BLaER1 (cell line): ENCODE measurements around the gene TPRN.

Source experiments
- H3K27ac ChIP-seq: shearing (Covaris generic); formaldehyde crosslinking; 2 replicates; pipeline ENCODE4 v1.8.1; 2022
- H3K27me3 ChIP-seq: shearing (Covaris generic); formaldehyde crosslinking; 2 replicates; pipeline ENCODE4 v1.8.1; 2022
- H3K36me3 ChIP-seq: shearing (Covaris generic); formaldehyde crosslinking; 2 replicates; pipeline ENCODE4 v1.8.1; 2022
- H3K4me1 ChIP-seq: shearing (Covaris generic); formaldehyde crosslinking; 2 replicates; pipeline ENCODE4 v1.8.1; 2022
- H3K4me2 ChIP-seq: shearing (Covaris generic); formaldehyde crosslinking; 2 replicates; pipeline ENCODE4 v1.8.1; 2022
- H3K4me3 ChIP-seq: shearing (Covaris generic); formaldehyde crosslinking; 2 replicates; pipeline ENCODE4 v1.8.1; 2022
- H3K9ac ChIP-seq: shearing (Covaris generic); formaldehyde crosslinking; 2 replicates; pipeline ENCODE4 v1.8.1; 2022
- H3K9me3 ChIP-seq: shearing (Covaris generic); formaldehyde crosslinking; 2 replicates; pipeline ENCODE4 v1.8.1; 2022
- H4K20me1 ChIP-seq: shearing (Covaris generic); formaldehyde crosslinking; 2 replicates; pipeline ENCODE4 v1.8.1; 2022
- Cebpa-rat ChIP-seq: shearing (Covaris generic); IDR thresholded peaks from 2 replicates; pipeline ENCODE4 v1.8.1; 2022

TPRN gene

DNA sequence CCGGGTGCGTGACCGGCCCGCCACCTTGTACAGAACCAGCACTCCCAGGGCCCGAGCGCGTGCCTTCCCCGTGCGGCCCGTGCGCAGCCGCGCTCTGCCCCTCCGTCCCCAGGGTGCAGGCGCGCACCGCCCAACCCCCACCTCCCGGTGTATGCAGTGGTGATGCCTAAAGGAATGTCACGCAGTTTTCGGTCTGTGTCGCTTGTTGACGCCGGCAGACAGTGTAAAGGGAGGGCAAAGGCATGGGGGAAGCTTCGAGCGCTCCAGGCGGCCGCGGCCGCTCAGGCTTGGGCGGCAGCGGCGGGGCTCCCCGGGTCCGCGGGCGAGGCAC is 32.0 kb downstream of the TPRN start:
- peaks cover 12% of the 10 kb centered on the region; the same call in 1 of the 2 replicates for H3K27me3 ChIP-seq
- peak overlapping the region; percentile 96 for H3K4me2 ChIP-seq
- peaks cover 82% of the 10 kb centered on the region for H3K4me1 ChIP-seq

DNA sequence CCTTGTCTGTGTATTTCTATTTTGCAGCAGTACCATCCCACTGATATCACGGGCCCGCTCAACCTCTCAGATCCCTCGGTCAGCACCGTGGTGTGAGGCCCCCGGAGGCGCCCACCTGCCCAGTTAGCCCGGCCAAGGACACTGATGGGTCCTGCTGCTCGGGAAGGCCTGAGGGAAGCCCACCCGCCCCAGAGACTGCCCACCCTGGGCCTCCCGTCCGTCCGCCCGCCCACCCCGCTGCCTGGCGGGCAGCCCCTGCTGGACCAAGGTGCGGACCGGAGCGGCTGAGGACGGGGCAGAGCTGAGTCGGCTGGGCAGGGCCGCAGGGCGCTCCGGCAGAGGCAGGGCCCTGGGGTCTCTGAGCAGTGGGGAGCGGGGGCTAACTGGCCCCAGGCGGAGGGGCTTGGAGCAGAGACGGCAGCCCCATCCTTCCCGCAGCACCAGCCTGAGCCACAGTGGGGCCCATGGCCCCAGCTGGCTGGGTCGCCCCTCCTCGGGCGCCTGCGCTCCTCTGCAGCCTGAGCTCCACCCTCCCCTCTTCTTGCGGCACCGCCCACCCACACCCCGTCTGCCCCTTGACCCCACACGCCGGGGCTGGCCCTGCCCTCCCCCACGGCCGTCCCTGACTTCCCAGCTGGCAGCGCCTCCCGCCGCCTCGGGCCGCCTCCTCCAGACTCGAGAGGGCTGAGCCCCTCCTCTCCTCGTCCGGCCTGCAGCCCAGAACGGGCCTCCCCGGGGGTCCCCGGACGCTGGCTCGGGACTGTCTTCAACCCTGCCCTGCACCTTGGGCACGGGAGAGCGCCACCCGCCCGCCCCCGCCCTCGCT is 32.6 kb downstream of the TPRN start:
- Histone ChIP-seq H3K4me3 (peak overlapping the region; percentile 82), H3K9me3 (no peaks in the 10 kb centered on the region), H3K27me3 (peaks cover 12% of the 10 kb centered on the region; the same call in 1 of the 2 replicates), H3K4me2 (peak overlapping the region; percentile 96), H3K27ac (peak overlapping the region; percentile 97; the same call in 1 of the 2 replicates), H4K20me1 (peaks cover 46% of the 10 kb centered on the region), H3K9ac (peak overlapping the region; percentile 84), H3K36me3 (peaks cover 21% of the 10 kb centered on the region; the same call in 1 of the 2 replicates), H3K4me1 (peaks cover 76% of the 10 kb centered on the region)
- no peak for TF ChIP-seq Cebpa-rat

More for the DNA sequence above, 32.0 kb downstream of the TPRN start:
- Histone ChIP-seq H3K9ac (peak overlapping the region; percentile 84), H3K27ac (peak overlapping the region; percentile 97), H3K9me3 (no peaks in the 10 kb centered on the region), H3K36me3 (peaks cover 19% of the 10 kb centered on the region; the same call in 1 of the 2 replicates), H4K20me1 (peaks cover 46% of the 10 kb centered on the region), H3K4me3 (peak overlapping the region; percentile 82)
- no peak for TF ChIP-seq Cebpa-rat

DNA sequence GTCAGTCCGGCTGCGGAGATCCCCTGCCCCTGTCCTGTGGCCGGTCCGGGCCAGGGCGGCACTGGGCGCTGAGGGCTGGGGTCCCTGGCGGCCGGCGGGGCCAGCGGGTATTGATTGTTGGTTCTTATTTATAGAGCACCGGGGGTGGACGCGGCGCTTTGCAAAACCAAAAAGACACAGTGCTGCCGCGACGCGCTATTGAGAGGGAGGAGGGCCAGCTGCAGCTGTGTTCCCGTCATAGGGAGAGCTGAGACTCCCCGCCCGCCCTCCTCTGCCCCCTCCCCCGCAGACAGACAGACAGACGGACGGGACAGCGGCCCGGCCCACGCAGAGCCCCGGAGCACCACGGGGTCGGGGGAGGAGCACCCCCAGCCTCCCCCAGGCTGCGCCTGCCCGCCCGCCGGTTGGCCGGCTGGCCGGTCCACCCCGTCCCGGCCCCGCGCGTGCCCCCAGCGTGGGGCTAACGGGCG is 33.2 kb downstream of the TPRN start:
- TF ChIP-seq Cebpa-rat = no peak
- peak overlapping the region; percentile 97 for H3K27ac ChIP-seq
- H3K4me1 ChIP-seq = peaks cover 70% of the 10 kb centered on the region
- H3K36me3 ChIP-seq = peaks cover 21% of the 10 kb centered on the region; the same call in 1 of the 2 replicates
- peaks cover 12% of the 10 kb centered on the region; the same call in 1 of the 2 replicates for H3K27me3 ChIP-seq
- peaks cover 46% of the 10 kb centered on the region for H4K20me1 ChIP-seq
- H3K4me2 ChIP-seq = peak overlapping the region; percentile 96
- no peaks in the 10 kb centered on the region for H3K9me3 ChIP-seq
- peak overlapping the region; percentile 82 for H3K4me3 ChIP-seq
- peak overlapping the region; percentile 84 for H3K9ac ChIP-seq

DNA sequence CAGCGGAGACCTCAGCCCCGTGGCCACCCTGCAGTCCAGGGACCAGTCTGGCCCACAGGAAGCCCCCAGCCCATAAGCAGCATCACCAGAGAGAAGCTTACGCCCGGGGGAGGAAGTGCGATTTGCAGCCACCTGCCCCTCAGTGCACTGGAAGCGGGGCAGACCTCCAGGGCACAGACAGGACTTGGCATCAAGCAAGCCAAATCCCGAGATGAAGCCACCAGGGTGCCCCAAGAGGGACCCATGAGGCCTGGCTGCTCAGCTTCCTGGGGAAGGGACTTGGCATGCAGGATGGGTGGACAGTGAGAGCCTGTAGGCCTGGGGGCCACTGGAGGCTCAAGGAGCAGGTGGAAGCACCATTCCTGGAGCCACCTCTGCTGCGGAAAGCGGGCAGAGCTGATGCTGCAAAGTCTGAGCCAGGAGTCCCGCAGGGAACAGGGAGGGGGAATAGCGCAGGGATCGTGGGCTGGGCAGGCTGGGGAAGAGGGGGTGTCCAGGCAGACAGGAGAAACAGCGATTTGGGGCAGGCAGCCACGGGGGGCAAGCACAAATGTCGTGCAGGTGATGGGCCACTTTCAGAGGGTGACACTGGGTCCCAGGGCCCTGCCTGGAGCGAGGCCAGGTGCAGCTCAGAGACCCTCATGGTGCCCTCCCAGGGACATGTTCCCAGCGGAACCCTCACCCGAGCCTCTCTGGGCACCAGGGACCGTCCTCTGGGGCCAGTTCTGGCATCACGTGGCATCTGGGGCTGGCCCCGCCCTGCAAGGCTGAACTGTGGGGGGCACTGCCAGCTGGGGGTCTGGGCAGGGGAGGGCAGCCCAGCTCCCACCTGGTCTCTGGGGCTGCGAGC is 33.9 kb downstream of the TPRN start:
- Histone ChIP-seq H3K27me3 (peaks cover 12% of the 10 kb centered on the region; the same call in 1 of the 2 replicates), H3K4me1 (peaks cover 63% of the 10 kb centered on the region), H3K27ac (peak overlapping the region; percentile 46), H3K4me3 (peak overlapping the region; percentile 82), H3K36me3 (peaks cover 21% of the 10 kb centered on the region; the same call in 1 of the 2 replicates), H3K9ac (peak overlapping the region; percentile 61), H3K9me3 (no peaks in the 10 kb centered on the region), H4K20me1 (peaks cover 46% of the 10 kb centered on the region), H3K4me2 (peak overlapping the region; percentile 96)
- no peak for TF ChIP-seq Cebpa-rat

DNA sequence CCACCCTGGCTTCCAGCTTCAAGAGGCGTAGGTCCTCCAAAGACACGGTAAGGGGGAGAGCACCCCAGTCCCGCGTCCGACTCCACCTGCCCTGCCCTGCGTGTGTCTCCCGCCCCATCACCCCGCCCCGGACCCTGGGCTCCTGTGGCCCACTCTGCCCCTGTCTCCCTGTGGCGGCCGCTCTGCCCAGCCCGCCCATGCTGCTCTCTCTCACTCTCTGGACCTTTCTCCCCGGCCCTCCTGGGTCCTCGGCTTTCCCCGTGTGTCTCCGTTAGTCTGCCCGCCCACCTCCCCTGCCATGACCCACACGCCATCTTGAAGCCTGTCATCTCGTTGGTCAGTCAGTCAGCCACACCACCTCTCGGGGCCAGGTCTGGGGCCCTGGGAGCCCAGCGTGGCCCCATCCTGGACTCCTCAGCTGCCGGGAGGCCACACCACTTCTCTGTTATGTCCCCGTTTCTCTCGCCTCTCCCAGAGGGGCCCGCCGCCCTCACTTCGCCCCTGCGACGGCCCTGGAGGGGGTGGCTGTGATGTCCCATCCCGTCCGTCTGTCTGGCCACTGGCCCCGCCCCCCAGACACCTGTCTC is 35.2 kb downstream of the TPRN start:
- Histone ChIP-seq H4K20me1 (peaks cover 46% of the 10 kb centered on the region), H3K9me3 (no peaks in the 10 kb centered on the region)
- TF ChIP-seq Cebpa-rat = no peak

DNA sequence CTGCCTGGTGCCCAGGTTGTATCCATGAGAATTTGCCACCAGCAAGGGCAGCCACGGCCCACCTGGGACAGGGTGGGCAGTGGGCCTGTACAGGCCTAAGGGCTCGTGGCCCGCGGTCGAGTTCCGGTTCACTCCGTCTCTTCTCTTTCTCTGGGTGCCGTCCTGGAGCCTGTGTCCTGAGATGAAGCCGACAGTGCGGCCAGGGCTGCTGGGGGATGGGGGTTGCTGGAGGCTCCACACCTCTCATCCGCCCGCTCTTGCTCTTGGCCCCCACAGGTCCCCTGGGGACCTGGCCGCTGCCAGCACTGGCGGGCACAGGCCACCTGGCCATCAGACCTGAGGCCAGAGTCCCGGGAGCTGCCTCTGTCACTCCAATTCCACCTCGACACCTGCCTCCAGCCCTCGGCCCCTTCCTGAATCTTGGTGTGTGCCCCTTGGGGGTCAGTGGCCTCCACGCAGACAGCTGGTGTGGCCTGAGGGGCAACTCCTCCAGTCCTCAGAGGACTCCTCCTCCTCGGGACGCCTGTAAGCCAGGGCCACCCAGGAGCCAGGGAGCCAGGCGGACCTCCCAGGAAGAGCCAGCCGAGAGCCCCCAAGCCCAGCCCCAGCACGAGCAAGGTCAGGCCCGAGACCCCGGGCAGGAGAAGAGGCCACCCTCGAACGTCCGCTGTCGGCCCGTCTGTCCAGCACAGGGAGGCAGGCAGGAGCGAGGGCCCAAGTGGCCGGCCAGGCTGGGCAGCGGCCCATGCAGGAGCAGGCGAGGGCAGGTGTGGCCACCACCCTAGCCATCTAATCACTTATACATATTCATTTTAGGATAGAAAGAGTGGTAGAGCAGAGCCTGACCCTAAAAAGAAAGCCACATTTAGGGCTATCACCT is 35.9 kb downstream of the TPRN start:
- no peak for TF ChIP-seq Cebpa-rat
- Histone ChIP-seq H3K9me3 (no peaks in the 10 kb centered on the region), H3K4me2 (peak overlapping the region; percentile 34; the same call in 1 of the 2 replicates), H3K27ac (0 out of 2 replicates have a peak overlapping the region, but pooled peaks have one; percentile 13), H3K4me1 (peaks cover 52% of the 10 kb centered on the region), H4K20me1 (peaks cover 48% of the 10 kb centered on the region), H3K9ac (no peak overlapping the region), H3K27me3 (peaks cover 12% of the 10 kb centered on the region; the same call in 1 of the 2 replicates), H3K4me3 (no peak overlapping the region), H3K36me3 (peaks cover 21% of the 10 kb centered on the region; the same call in 1 of the 2 replicates)

More for the DNA sequence above, 35.2 kb downstream of the TPRN start:
- no peak overlapping the region for H3K4me3 ChIP-seq
- H3K4me2 ChIP-seq = peak overlapping the region; percentile 96
- no peak overlapping the region for H3K9ac ChIP-seq
- no peak overlapping the region for H3K27ac ChIP-seq
- peaks cover 21% of the 10 kb centered on the region; the same call in 1 of the 2 replicates for H3K36me3 ChIP-seq
- H3K27me3 ChIP-seq = peaks cover 12% of the 10 kb centered on the region; the same call in 1 of the 2 replicates
- peaks cover 52% of the 10 kb centered on the region for H3K4me1 ChIP-seq

DNA sequence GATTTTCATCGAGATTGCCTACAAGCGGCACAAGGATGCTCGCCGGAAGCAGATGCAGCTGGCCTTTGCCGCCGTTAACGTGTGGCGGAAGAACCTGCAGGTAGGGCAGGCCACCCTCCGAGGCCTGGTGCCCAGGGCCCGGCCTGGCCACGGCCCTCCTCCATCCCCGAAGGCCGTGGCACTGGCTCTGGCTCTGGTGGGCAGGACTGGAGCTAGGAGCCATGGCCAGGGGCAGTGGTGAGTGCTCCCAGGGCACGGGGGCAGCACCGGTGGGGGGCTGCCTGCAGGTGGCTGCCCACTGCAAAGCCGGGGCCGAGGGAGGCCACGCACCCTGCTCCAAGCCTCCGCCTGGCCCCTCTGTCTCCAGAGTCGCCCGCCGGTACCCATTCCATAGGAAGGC is 36.7 kb downstream of the TPRN start:
- Histone ChIP-seq H3K4me3 (no peak overlapping the region), H3K27me3 (peaks cover 12% of the 10 kb centered on the region; the same call in 1 of the 2 replicates), H3K9ac (no peak overlapping the region), H3K27ac (no peak overlapping the region), H4K20me1 (peaks cover 56% of the 10 kb centered on the region), H3K9me3 (no peaks in the 10 kb centered on the region), H3K4me2 (no peak overlapping the region), H3K4me1 (peaks cover 58% of the 10 kb centered on the region), H3K36me3 (peaks cover 21% of the 10 kb centered on the region; the same call in 1 of the 2 replicates)
- no peak for TF ChIP-seq Cebpa-rat

DNA sequence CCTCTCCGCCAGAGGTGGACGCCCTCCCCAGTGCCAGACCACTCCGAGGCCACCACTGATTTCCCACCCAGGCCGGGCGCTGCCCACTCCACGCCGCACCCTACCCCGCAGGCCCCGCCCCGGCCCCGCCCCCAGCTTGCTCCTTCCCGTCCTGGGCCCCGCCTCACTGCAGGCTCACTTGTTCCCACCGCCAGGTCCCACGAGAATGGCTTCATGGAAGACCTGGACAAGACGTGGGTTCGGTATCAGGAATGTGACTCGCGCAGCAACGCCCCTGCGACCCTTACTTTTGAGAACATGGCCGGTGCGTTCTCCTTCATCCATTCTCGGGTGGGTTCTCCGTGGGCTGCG is 37.2 kb downstream of the TPRN start:
- H3K9ac ChIP-seq = no peak overlapping the region
- peaks cover 62% of the 10 kb centered on the region for H3K4me1 ChIP-seq
- peaks cover 21% of the 10 kb centered on the region; the same call in 1 of the 2 replicates for H3K36me3 ChIP-seq
- no peak for TF ChIP-seq Cebpa-rat
- no peak overlapping the region for H3K4me2 ChIP-seq
- H3K9me3 ChIP-seq = no peaks in the 10 kb centered on the region
- no peak overlapping the region for H3K4me3 ChIP-seq
- H3K27ac ChIP-seq = no peak overlapping the region
- H3K27me3 ChIP-seq = peaks cover 12% of the 10 kb centered on the region; the same call in 1 of the 2 replicates
- H4K20me1 ChIP-seq = peaks cover 59% of the 10 kb centered on the region
